GM18505 (cell line): ENCODE data around the gene GRAMD1C.

ENCODE experiments used
- ATAC-seq: cut with Tn5 transposase; IDR thresholded peaks from one replicate; pipeline ENCODE4 v1.9.1; 2021; ENCODE audit not compliant: unreplicated experiment
- POLR2A ChIP-seq: IDR thresholded peaks from 4 replicates; pipeline ENCODE4 v1.6.1; 2011; ENCODE audit warnings: borderline replicate concordance; ENCODE audit not compliant: insufficient read depth, insufficient read length; ENCODE audit errors: extremely low read depth

GRAMD1C gene

GRCh38 chr3:113948015-113948917 lies 109.7 kb downstream of the GRAMD1C start:
- peak; percentile 44 for ATAC-seq

GRCh38 chr3:113952921-113953320 lies 114.3 kb downstream of the GRAMD1C start:
- no peak for ATAC-seq
- TF ChIP-seq POLR2A, result no peak

More at GRCh38 chr3:113948015-113948917, 109.7 kb downstream of the GRAMD1C start:
- no peak for TF ChIP-seq POLR2A

- no peak for TF ChIP-seq POLR2A
- no peak for ATAC-seq
Measured at GRCh38 chr3:113953677-113954076, 115.1 kb downstream of the GRAMD1C start.

- ATAC-seq, result no peak
- no peak for TF ChIP-seq POLR2A
Measured at GRCh38 chr3:113954091-113954685, 115.6 kb downstream of the GRAMD1C start.

GRCh38 chr3:113963879-113964278 lies 125.3 kb downstream of the GRAMD1C start:
- TF ChIP-seq POLR2A, result no peak
- ATAC-seq, result no peak

GRCh38 chr3:113966172-113966571 lies 127.6 kb downstream of the GRAMD1C start:
- no peak for TF ChIP-seq POLR2A
- no peak for ATAC-seq

GRCh38 chr3:113968986-113969385 lies 130.4 kb downstream of the GRAMD1C start:
- TF ChIP-seq POLR2A, result no peak
- ATAC-seq, result no peak

- no peak for TF ChIP-seq POLR2A
- no peak for ATAC-seq
Measured at GRCh38 chr3:113977822-113978221, 139.2 kb downstream of the GRAMD1C start.

- no peak for TF ChIP-seq POLR2A
- no peak for ATAC-seq
Measured at GRCh38 chr3:113979916-113980315, 141.3 kb downstream of the GRAMD1C start.

GRCh38 chr3:113981803-113982202 lies 143.2 kb downstream of the GRAMD1C start:
- no peak for TF ChIP-seq POLR2A
- ATAC-seq, result no peak

GRCh38 chr3:113983544-113983943 lies 145.0 kb downstream of the GRAMD1C start:
- ATAC-seq, result no peak

GRCh38 chr3:113985541-113985940 lies 147.0 kb downstream of the GRAMD1C start:
- ATAC-seq, result no peak
- TF ChIP-seq POLR2A, result no peak

More at GRCh38 chr3:113983544-113983943, 145.0 kb downstream of the GRAMD1C start:
- no peak for TF ChIP-seq POLR2A
